Neural progenitor cell (in vitro differentiated cells): ENCODE measurements around the gene BIK.

Source experiments
- CTCF ChIP-seq: fragments of 200-600 bp; sonication (generic); IDR thresholded peaks from 2 replicates; pipeline ENCODE4 v1.5.1; 2017; ENCODE audit warnings: antibody characterized with exemption, mild to moderate bottlenecking
- EZH2 ChIP-seq: fragments of 200-600 bp; sonication (generic); IDR thresholded peaks from 2 replicates; pipeline ENCODE4 v1.6.1; 2017; ENCODE audit warnings: antibody characterized with exemption, mild to moderate bottlenecking, moderate library complexity
- EZH2phosphoT487 ChIP-seq: fragments of 200-600 bp; sonication (generic); IDR thresholded peaks from 2 replicates; pipeline ENCODE4 v1.6.1; 2017; ENCODE audit warnings: antibody characterized with exemption

DNA sequence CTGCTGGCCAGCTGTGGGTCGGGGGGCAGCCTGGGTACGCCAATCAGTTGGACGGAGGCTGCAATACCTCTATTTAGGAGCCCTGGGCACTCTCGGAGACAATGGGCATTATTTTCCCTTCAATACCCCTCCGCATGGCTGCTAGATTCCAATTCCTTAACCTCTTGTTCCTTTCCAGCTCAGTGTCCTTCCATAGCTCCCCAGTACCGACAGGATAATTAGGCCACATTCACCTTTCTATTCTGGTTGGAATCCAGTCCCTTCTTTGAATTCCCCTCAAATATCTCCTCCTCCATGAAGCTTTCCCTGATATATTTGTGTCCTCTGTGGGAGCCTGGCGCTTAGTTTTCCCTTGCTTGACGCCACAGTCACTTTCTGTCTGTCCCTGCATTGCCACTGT lies 4.2 kb upstream of the BIK start:
- TF ChIP-seq CTCF: no peak
- no peak for TF ChIP-seq EZH2phosphoT487
- TF ChIP-seq EZH2: no peak
